K562 (cell line): Measurements from ENCODE around the gene CEP162. TPM values are rescaled to one million over a fixed set of nuclear protein-coding genes. Genes with fewer than 3 reads are reported as not detected.

Source experiments
- ATAC-seq: fragments of 200-7000 bp; cut with Tn5 transposase; 3 replicates; pipeline ENCODE4 v1.9.1; 2020; ENCODE audit warnings: moderate library complexity
- BruUV-seq: library from RNA; stranded (reverse); fragments of 400-500 nt; replicated peaks from 2 replicates; lab custom pipeline; 2021; lab: Mats Ljungman, UMichigan
- CTCF ChIA-PET: fragments of 300-600 bp; formaldehyde crosslinking; extraction: SDS; loops from one replicate; lab custom pipeline; 2021; ENCODE audit warnings: low intra/inter-chr PET ratio; lab: Yijun Ruan, JAX
- POLR2A ChIA-PET: fragments of 300-600, 350-650 bp; sonication (Branson Sonifier 250); formaldehyde crosslinking; extraction: SDS; loops from one replicate; lab custom pipeline; 2021; ENCODE audit warnings: antibody characterized with exemption, inconsistent platforms; lab: Yijun Ruan, JAX
- DNase-seq, 4 experiments: peaks; one replicate each; pipeline versions ENCODE4 v3.0.0 to v3.0.0-alpha.2; 2011 to 2018; ENCODE audit warnings: low spot score in 3 of 4, mixed read lengths in 3 of 4; ENCODE audit errors: extremely low read depth in 1 of 4
- FAIRE-seq: peaks from 2 replicates; lab custom pipeline; 2011; peaks lifted over from hg19 to GRCh38; lab: Jason Lieb, UNC
- H2AFZ ChIP-seq: 2 replicates; pipeline ENCODE4 v1.6.0; 2011; ENCODE audit warnings: low read depth, low read length, control low read depth, inconsistent platforms
- H3K27ac ChIP-seq: fragments of 200-600 bp; 3 replicates; pipeline ENCODE4 v1.8.0; 2011; ENCODE audit warnings: low read depth, mild to moderate bottlenecking, control low read depth, inconsistent platforms, low read length, moderate library complexity, mixed read lengths; ENCODE audit errors: extremely low read depth
- H3K27me3 ChIP-seq, 2 experiments: fragments of 300-600 bp in 1 of 2; 2 replicates in 1 of 2; 3 replicates in 1 of 2; pipeline versions ENCODE4 v1.6.0 to v1.8.0; 2011; ENCODE audit warnings: inconsistent platforms in 2 of 2, low read length in 2 of 2, mild to moderate bottlenecking in 1 of 2, mixed read lengths in 1 of 2, moderate library complexity in 1 of 2; ENCODE audit not compliant: control insufficient read depth in 2 of 2, insufficient read depth in 2 of 2
- H3K36me3 ChIP-seq: fragments of 300-600 bp; 3 replicates; pipeline ENCODE4 v1.8.0; 2011; ENCODE audit warnings: mild to moderate bottlenecking, low read length, inconsistent platforms; ENCODE audit not compliant: control insufficient read depth, insufficient read depth
- H3K4me1 ChIP-seq, 2 experiments: fragments of 200-600 bp in 1 of 2; replicated peaks in 1 of 2; 2 replicates in 1 of 2; 3 replicates in 1 of 2; pipeline versions ENCODE4 v1.5.1 to v1.8.0; 2011; ENCODE audit warnings: inconsistent platforms in 2 of 2, low read length in 2 of 2, mild to moderate bottlenecking in 1 of 2, mixed read lengths in 1 of 2, moderate library complexity in 1 of 2; ENCODE audit not compliant: control insufficient read depth in 2 of 2, insufficient read depth in 2 of 2
- H3K4me2 ChIP-seq: 2 replicates; pipeline ENCODE4 v1.6.1; 2011; ENCODE audit warnings: low read length, control low read depth, inconsistent platforms, mixed read lengths; ENCODE audit not compliant: insufficient read depth
- H3K4me3 ChIP-seq: fragments of 200-600 bp; sonication (generic), shearing (Covaris generic); 2 replicates; pipeline ENCODE4 v1.5.1; 2016; ENCODE audit warnings: control low read depth, inconsistent platforms
- H3K79me2 ChIP-seq: fragments of 200-600 bp; 3 replicates; pipeline ENCODE4 v1.8.0; 2011; ENCODE audit warnings: low read length, inconsistent platforms; ENCODE audit not compliant: control insufficient read depth, insufficient read depth
- H3K9ac ChIP-seq, 2 experiments: 2 replicates each; pipeline versions ENCODE4 v1.6.0 to v1.6.1; 2011; ENCODE audit warnings: low read depth in 2 of 2, low read length in 2 of 2, control low read depth in 1 of 2, inconsistent platforms in 1 of 2, mild to moderate bottlenecking in 1 of 2, mixed read lengths in 1 of 2; ENCODE audit not compliant: insufficient read depth in 1 of 2
- H3K9me1 ChIP-seq: one replicate; pipeline ENCODE4 v1.6.0; 2011; ENCODE audit warnings: inconsistent platforms, mild to moderate bottlenecking, low read length, moderate library complexity; ENCODE audit not compliant: control insufficient read depth, insufficient read depth
- H3K9me3 ChIP-seq: replicated peaks from 2 replicates; pipeline ENCODE4 v1.5.1; 2011; ENCODE audit warnings: low read depth, low read length, inconsistent platforms; ENCODE audit not compliant: control insufficient read depth, insufficient read depth
- H4K20me1 ChIP-seq: replicated peaks from 2 replicates; pipeline ENCODE4 v1.6.1; 2011; ENCODE audit warnings: low read length, inconsistent platforms, mixed read lengths; ENCODE audit not compliant: control insufficient read depth, insufficient read depth
- NR0B1 ChIP-seq: fragments of 450-650 bp; IDR thresholded peaks from one replicate; pipeline ENCODE4 v1.6.1; 2018; ENCODE audit warnings: mild to moderate bottlenecking, moderate library complexity; ENCODE audit not compliant: partially characterized antibody
- TAF1 ChIP-seq: IDR thresholded peaks from 2 replicates; pipeline ENCODE4 v1.6.1; 2011; ENCODE audit warnings: mild to moderate bottlenecking, low read length, moderate library complexity; ENCODE audit not compliant: insufficient read depth, control insufficient read depth, severe bottlenecking; ENCODE audit errors: extremely low read depth
- TBP ChIP-seq: optimal IDR thresholded peaks from 2 replicates; pipeline ENCODE3; 2011; ENCODE audit warnings: low read depth, low read length, improper control_type of control experiment
- WGBS: fragments of 100-300 bp; shearing (Covaris generic); methylation state at CpG from one replicate; pipeline ENCODE4 v1.1.6; 2016; ENCODE audit warnings: low coverage, mixed read lengths; ENCODE audit not compliant: insufficient coverage; ENCODE audit errors: missing lambda C conversion rate; 5-methylcytosine and 5-hydroxymethylcytosine counted together
- in situ Hi-C: fragments of 300-500 bp; cut with MboI; formaldehyde crosslinking; loops from 4 replicates; pipeline ENCODE4 v1.15.0; 2018; ENCODE audit warnings: inconsistent platforms, mixed read lengths
- intact Hi-C: fragments of 100-400 bp; cut with micrococcal nuclease; formaldehyde crosslinking; loops from 2 replicates; pipeline ENCODE4 v1.14.2; 2022
- polyA plus RNA-seq, 8 experiments: library from polyadenylated mRNA; depleted of rRNA in 4 of 8; stranded (reverse) in 5 of 8; unstranded in 3 of 8; fragments of >200 nt; fragmentation: Nextera tagmentation in 2 of 8; fragmentation: Illumina TruSeq in 1 of 8; extraction: Ambion mirVana in 2 of 8; extraction: Trizol in 1 of 8; gene quantifications; 2 replicates each; pipeline versions ENCODE4 v1.2.1 to v1.2.3, GENCODE V29; 2011 to 2014; ENCODE audit warnings: inconsistent platforms in 1 of 8, missing spikeins in 1 of 8
- total RNA-seq, 7 experiments: library from RNA; depleted of rRNA in 6 of 7; stranded (reverse); fragments of >200 nt in 6 of 7; fragmentation: Illumina TruSeq in 2 of 7; extraction: Trizol in 2 of 7; gene quantifications; 2 replicates each; pipeline versions ENCODE4 v1.2.1 to v1.2.3, GENCODE V29; 2011 to 2021; ENCODE audit warnings: low replicate concordance in 1 of 7

The CEP162 gene
- total and polyA plus RNA-seq, 9 of the 15 experiments (the other 6 are each of a cell fraction or from before 2014, with no cell fraction given), result 3.9 to 8.6 (median 6.7) TPM

DNA sequence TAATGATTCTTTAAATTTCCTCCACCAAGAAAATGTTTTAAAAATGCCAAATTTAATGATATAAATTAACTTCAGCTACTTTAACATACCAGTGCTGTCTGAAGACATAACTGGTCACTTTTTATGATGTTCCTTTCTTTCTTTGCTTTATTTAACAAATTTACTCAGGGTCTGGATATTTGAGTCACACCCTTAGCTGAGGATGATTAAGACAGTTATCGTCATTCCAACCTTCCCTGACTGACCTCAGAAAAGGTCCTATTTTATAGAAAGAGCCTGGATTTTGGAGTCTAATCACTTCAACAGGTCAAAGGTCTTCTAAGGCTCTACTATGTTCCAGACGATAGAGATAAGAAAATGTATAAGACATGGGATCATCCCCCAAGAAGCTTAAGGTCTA lies 47.4 kb upstream of the CEP162 start:
- CTCF ChIA-PET, result no interaction called here
- WGBS, result 37% methylated on average over 2 of the region's 2 CpGs
- POLR2A ChIA-PET, result no interaction called here

More for the DNA sequence above, 47.4 kb upstream of the CEP162 start:
- H3K4me1 ChIP-seq, result peaks cover 0 to 24% of the 10 kb centered on the region in 2 experiments; a peak in 2 of 5 replicates
- FAIRE-seq, result no peak
- no peak overlapping the region for H3K27ac ChIP-seq
- H3K4me2 ChIP-seq, result no peak overlapping the region
- H3K79me2 ChIP-seq, result no peaks in the 10 kb centered on the region
- no peak overlapping the region for H2AFZ ChIP-seq
- no peaks in the 10 kb centered on the region for H3K9me3 ChIP-seq
- intact Hi-C loops, result no loop called here
- no peaks in the 10 kb centered on the region for H4K20me1 ChIP-seq
- no peaks in the 10 kb centered on the region for H3K36me3 ChIP-seq
- no peak for ATAC-seq
- H3K27me3 ChIP-seq, result no peaks in the 10 kb centered on the region
- DNase-seq, result no peak
- H3K9ac ChIP-seq, result no peak overlapping the region
- no TSS peak for BruUV-seq
- no peaks in the 10 kb centered on the region for H3K9me1 ChIP-seq
- H3K4me3 ChIP-seq, result no peak overlapping the region
- in situ Hi-C loops, result no loop called here
- TF ChIP-seq TAF1 (no peak), TBP (no peak), NR0B1 (no peak)
